WTC11 (cell line): ENCODE results near the gene RPL12. TPM values are rescaled to one million over a fixed set of nuclear protein-coding genes. Genes with fewer than 3 reads are reported as not detected.
A peak's percentile ranks its signal among the peaks of the same experiment; 100 is the strongest.

ENCODE experiments used
- ATAC-seq: fragments of 200-7000 bp; cut with Tn5 transposase; 2 replicates; pipeline ENCODE4 v1.10.0; 2021; ENCODE audit warnings: mild to moderate bottlenecking, moderate library complexity
- CTCF ChIA-PET: fragments of 300-600 bp; sonication (Branson Sonifier 250); formaldehyde crosslinking; loops from one replicate; lab custom pipeline; 2021; ENCODE audit warnings: antibody characterized with exemption; lab: Charles Lee
- POLR2A ChIA-PET: fragments of 350-600 bp; sonication (Branson Sonifier 250); formaldehyde crosslinking; loops from one replicate; lab custom pipeline; 2021; ENCODE audit warnings: antibody characterized with exemption; lab: Charles Lee
- DNase-seq: peaks from one replicate; pipeline ENCODE4 v3.0.0; 2021; ENCODE audit warnings: low spot score
- H3K27ac Mint-ChIP-seq: 2 replicates; pipeline ENCODE4 v1.8.0; 2021; ENCODE audit warnings: mixed read lengths
- H3K27me3 Mint-ChIP-seq: 2 replicates; pipeline ENCODE4 v1.8.0; 2021; ENCODE audit warnings: low read depth, mild to moderate bottlenecking, moderate library complexity, mixed read lengths
- H3K36me3 Mint-ChIP-seq: 2 replicates; pipeline ENCODE4 v1.8.0; 2021; ENCODE audit warnings: mixed read lengths
- H3K4me1 Mint-ChIP-seq: 2 replicates; pipeline ENCODE4 v1.8.0; 2022; ENCODE audit warnings: mixed read lengths
- H3K4me3 Mint-ChIP-seq: 2 replicates; pipeline ENCODE4 v1.8.0; 2021; ENCODE audit warnings: mild to moderate bottlenecking, moderate library complexity, mixed read lengths
- H3K9me3 Mint-ChIP-seq: 2 replicates; pipeline ENCODE4 v1.8.0; 2021; ENCODE audit warnings: mixed read lengths
- AFF4 ChIP-seq: sonication (generic); formaldehyde crosslinking; IDR thresholded peaks from 2 replicates; pipeline ENCODE4 v1.8.1; 2023; ENCODE audit warnings: mild to moderate bottlenecking, missing genetic modification reagents, borderline replicate concordance
- ATF3 ChIP-seq: sonication (generic); formaldehyde crosslinking; conservative IDR thresholded peaks from 2 replicates; pipeline ENCODE4 v1.8.1; 2022; ENCODE audit warnings: mild to moderate bottlenecking, missing genetic modification reagents
- CBFB ChIP-seq: sonication (generic); formaldehyde crosslinking; IDR thresholded peaks from 2 replicates; pipeline ENCODE4 v1.8.1; 2022; ENCODE audit warnings: mild to moderate bottlenecking, low read depth, missing genetic modification reagents
- CREB1 ChIP-seq: sonication (generic); formaldehyde crosslinking; IDR thresholded peaks from 2 replicates; pipeline ENCODE4 v1.8.0; 2023; ENCODE audit warnings: mild to moderate bottlenecking, missing genetic modification reagents
- ELF4 ChIP-seq: sonication (generic); formaldehyde crosslinking; IDR thresholded peaks from 2 replicates; pipeline ENCODE4 v1.8.1; 2022; ENCODE audit warnings: low read depth, mild to moderate bottlenecking, moderate library complexity, missing genetic modification reagents
- FOXP1 ChIP-seq: sonication (generic); formaldehyde crosslinking; IDR thresholded peaks from 2 replicates; pipeline ENCODE4 v1.8.0; 2022; ENCODE audit warnings: missing genetic modification reagents, mild to moderate bottlenecking, moderate library complexity, borderline replicate concordance
- MXD4 ChIP-seq: fragments of 250-450 bp; sonication (Bioruptor Pico); IDR thresholded peaks from 2 replicates; pipeline ENCODE4 v1.8.0; 2021; ENCODE audit warnings: mild to moderate bottlenecking, moderate library complexity, borderline replicate concordance
- MYBL2 ChIP-seq: sonication (generic); formaldehyde crosslinking; IDR thresholded peaks from 2 replicates; pipeline ENCODE4 v1.8.1; 2023; ENCODE audit warnings: mild to moderate bottlenecking, moderate library complexity, missing genetic modification reagents
- RELA ChIP-seq: sonication (generic); formaldehyde crosslinking; IDR thresholded peaks from 2 replicates; pipeline ENCODE4 v1.8.1; 2022; ENCODE audit warnings: missing genetic modification reagents, mild to moderate bottlenecking, borderline replicate concordance
- RORB ChIP-seq: fragments of 250-450 bp; sonication (Bioruptor Pico); IDR thresholded peaks from 2 replicates; pipeline ENCODE4 v1.9.0; 2021; ENCODE audit warnings: mild to moderate bottlenecking
- ZNF281 ChIP-seq: sonication (generic); formaldehyde crosslinking; IDR thresholded peaks from 2 replicates; pipeline ENCODE4 v1.8.0; 2023; ENCODE audit warnings: mild to moderate bottlenecking, missing genetic modification reagents
- ZNF317 ChIP-seq: sonication (generic); formaldehyde crosslinking; IDR thresholded peaks from 2 replicates; pipeline ENCODE4 v1.8.1; 2023; ENCODE audit warnings: low read depth, mild to moderate bottlenecking, moderate library complexity, missing genetic modification reagents, borderline replicate concordance
- total RNA-seq: library from RNA; stranded (reverse); gene quantifications from 3 replicates; pipeline ENCODE4 v1.2.3, GENCODE V29; 2021
- TF ChIP-seq, protein P1 (sequence below): sonication (generic); formaldehyde crosslinking; IDR thresholded peaks from 2 replicates; pipeline ENCODE4 v1.8.1; 2023; ENCODE audit warnings: mild to moderate bottlenecking, missing genetic modification reagents, moderate library complexity
- TF ChIP-seq, protein P2 (sequence below): sonication (generic); formaldehyde crosslinking; IDR thresholded peaks from 2 replicates; pipeline ENCODE4 v1.8.0; 2022; ENCODE audit warnings: mild to moderate bottlenecking, missing genetic modification reagents
- TF ChIP-seq, protein P3 (sequence below): fragments of 200-600 bp; IDR thresholded peaks from 2 replicates; pipeline ENCODE4 v1.8.0; 2022; ENCODE audit warnings: antibody characterized with exemption
- TF ChIP-seq, protein P4 (sequence below): sonication (generic); formaldehyde crosslinking; IDR thresholded peaks from 2 replicates; pipeline ENCODE4 v1.8.1; 2023; ENCODE audit warnings: mild to moderate bottlenecking, moderate library complexity, missing genetic modification reagents
- TF ChIP-seq, protein P5 (sequence below): sonication (generic); formaldehyde crosslinking; IDR thresholded peaks from 2 replicates; pipeline ENCODE4 v1.8.1; 2022; ENCODE audit warnings: low read depth, missing genetic modification reagents, borderline replicate concordance

The RPL12 gene
- total RNA-seq, 1 experiment from 2014 or later = 1,902 TPM

- Mint-ChIP-seq H3K27me3 (no peaks in the 10 kb centered on the region), H3K4me3 (no peak overlapping the region), H3K9me3 (no peaks in the 10 kb centered on the region), H3K4me1 (no peaks in the 10 kb centered on the region)
- POLR2A ChIA-PET = no interaction called here
- ATAC-seq = no peak
- no peak for TF ChIP-seq CREB1 (CRISPR knock-in tag)
- TF ChIP-seq MYBL2 = no peak
- TF ChIP-seq ELF4 = no peak
- no peak for TF ChIP-seq FOXP1 (CRISPR knock-in tag)
- TF ChIP-seq, protein P1, sequence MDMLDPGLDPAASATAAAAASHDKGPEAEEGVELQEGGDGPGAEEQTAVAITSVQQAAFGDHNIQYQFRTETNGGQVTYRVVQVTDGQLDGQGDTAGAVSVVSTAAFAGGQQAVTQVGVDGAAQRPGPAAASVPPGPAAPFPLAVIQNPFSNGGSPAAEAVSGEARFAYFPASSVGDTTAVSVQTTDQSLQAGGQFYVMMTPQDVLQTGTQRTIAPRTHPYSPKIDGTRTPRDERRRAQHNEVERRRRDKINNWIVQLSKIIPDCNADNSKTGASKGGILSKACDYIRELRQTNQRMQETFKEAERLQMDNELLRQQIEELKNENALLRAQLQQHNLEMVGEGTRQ (CRISPR knock-in tag) = no peak
- TF ChIP-seq ZNF281 (CRISPR knock-in tag) = no peak
- no peak for TF ChIP-seq RELA
- TF ChIP-seq, protein P2, sequence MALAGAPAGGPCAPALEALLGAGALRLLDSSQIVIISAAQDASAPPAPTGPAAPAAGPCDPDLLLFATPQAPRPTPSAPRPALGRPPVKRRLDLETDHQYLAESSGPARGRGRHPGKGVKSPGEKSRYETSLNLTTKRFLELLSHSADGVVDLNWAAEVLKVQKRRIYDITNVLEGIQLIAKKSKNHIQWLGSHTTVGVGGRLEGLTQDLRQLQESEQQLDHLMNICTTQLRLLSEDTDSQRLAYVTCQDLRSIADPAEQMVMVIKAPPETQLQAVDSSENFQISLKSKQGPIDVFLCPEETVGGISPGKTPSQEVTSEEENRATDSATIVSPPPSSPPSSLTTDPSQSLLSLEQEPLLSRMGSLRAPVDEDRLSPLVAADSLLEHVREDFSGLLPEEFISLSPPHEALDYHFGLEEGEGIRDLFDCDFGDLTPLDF (CRISPR knock-in tag) = no peak
- no peak for TF ChIP-seq AFF4
- TF ChIP-seq CBFB (CRISPR knock-in tag) = no peak
- TF ChIP-seq, all 79 proteins: peak for 0
- peak; percentile 7 for DNase-seq
- Mint-ChIP-seq H3K36me3 (peaks cover 7% of the 10 kb centered on the region; the same call in 1 of the 2 replicates), H3K27ac (peak overlapping the region; percentile 63; the same call in 1 of the 2 replicates)
- CTCF ChIA-PET = interaction anchor here (0.8 kb wide), 1 partner anchor 269 kb away, joined by 3 read pairs; no protein-coding TSS in a partner anchor
These were observed 45.7 kb downstream of the RPL12 start for GRCh38 chr9:127405344-127406125.

DNA sequence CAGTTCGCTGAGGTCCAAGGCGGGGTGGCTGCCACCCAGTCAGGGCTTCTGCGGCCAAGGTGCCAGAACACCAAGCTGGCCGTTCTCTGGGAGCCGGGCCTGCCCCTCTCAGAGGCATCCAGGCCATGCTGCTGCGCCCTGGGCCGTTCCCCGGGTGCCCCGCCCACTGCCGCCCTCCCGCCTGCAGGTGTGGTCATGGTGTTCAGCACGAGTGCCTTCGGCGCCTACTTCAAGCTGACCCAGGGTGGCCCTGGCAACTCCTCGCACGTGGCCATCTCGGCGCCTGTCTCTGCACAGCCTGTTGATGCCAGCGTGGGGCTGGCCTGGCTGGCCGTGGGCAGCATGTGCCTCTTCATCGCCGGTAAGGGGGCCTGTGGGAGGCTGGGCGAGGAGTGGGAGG is 46.6 kb downstream of the RPL12 start:
- no peaks in the 10 kb centered on the region for H3K4me1 Mint-ChIP-seq
- H3K9me3 Mint-ChIP-seq = no peaks in the 10 kb centered on the region
- POLR2A ChIA-PET = no interaction called here
- no peak for ATAC-seq
- no peak for DNase-seq
- peaks cover 7% of the 10 kb centered on the region; the same call in 1 of the 2 replicates for H3K36me3 Mint-ChIP-seq
- no peak overlapping the region for H3K27ac Mint-ChIP-seq
- H3K27me3 Mint-ChIP-seq = no peaks in the 10 kb centered on the region
- CTCF ChIA-PET = interaction anchor here (0.8 to 2.3 kb wide), 2 partner anchors 13 to 268 kb away, joined by 3 to 9 read pairs; no protein-coding TSS in a partner anchor
- no peak overlapping the region for H3K4me3 Mint-ChIP-seq
- TF ChIP-seq RORB (CRISPR knock-in tag) (no peak), ZNF317 (CRISPR knock-in tag) (no peak), ATF3 (CRISPR knock-in tag) (no peak), MXD4 (no peak), ELF4 (no peak)
- TF ChIP-seq, protein P3, sequence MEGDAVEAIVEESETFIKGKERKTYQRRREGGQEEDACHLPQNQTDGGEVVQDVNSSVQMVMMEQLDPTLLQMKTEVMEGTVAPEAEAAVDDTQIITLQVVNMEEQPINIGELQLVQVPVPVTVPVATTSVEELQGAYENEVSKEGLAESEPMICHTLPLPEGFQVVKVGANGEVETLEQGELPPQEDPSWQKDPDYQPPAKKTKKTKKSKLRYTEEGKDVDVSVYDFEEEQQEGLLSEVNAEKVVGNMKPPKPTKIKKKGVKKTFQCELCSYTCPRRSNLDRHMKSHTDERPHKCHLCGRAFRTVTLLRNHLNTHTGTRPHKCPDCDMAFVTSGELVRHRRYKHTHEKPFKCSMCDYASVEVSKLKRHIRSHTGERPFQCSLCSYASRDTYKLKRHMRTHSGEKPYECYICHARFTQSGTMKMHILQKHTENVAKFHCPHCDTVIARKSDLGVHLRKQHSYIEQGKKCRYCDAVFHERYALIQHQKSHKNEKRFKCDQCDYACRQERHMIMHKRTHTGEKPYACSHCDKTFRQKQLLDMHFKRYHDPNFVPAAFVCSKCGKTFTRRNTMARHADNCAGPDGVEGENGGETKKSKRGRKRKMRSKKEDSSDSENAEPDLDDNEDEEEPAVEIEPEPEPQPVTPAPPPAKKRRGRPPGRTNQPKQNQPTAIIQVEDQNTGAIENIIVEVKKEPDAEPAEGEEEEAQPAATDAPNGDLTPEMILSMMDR = no peak
- TF ChIP-seq, protein P4, sequence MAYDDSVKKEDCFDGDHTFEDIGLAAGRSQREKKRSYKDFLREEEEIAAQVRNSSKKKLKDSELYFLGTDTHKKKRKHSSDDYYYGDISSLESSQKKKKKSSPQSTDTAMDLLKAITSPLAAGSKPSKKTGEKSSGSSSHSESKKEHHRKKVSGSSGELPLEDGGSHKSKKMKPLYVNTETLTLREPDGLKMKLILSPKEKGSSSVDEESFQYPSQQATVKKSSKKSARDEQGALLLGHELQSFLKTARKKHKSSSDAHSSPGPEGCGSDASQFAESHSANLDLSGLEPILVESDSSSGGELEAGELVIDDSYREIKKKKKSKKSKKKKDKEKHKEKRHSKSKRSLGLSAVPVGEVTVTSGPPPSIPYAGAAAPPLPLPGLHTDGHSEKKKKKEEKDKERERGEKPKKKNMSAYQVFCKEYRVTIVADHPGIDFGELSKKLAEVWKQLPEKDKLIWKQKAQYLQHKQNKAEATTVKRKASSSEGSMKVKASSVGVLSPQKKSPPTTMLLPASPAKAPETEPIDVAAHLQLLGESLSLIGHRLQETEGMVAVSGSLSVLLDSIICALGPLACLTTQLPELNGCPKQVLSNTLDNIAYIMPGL (CRISPR knock-in tag) = no peak
- TF ChIP-seq, protein P5, sequence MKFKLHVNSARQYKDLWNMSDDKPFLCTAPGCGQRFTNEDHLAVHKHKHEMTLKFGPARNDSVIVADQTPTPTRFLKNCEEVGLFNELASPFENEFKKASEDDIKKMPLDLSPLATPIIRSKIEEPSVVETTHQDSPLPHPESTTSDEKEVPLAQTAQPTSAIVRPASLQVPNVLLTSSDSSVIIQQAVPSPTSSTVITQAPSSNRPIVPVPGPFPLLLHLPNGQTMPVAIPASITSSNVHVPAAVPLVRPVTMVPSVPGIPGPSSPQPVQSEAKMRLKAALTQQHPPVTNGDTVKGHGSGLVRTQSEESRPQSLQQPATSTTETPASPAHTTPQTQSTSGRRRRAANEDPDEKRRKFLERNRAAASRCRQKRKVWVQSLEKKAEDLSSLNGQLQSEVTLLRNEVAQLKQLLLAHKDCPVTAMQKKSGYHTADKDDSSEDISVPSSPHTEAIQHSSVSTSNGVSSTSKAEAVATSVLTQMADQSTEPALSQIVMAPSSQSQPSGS = no peak
